Measurements from ENCODE around the gene FAM193B. TPM values are rescaled to one million over a fixed set of nuclear protein-coding genes. Genes with fewer than 3 reads are reported as not detected.
"Not testable (repeated sequence)": the region's sequence is repeated elsewhere in the genome, so short reads cannot be mapped to it uniquely, and the experiment has no call there.

The FAM193B gene
- total RNA-seq, 1 donor from 2014 or later, result 10.7 TPM

GRCh38 chr5:177576169-177576568 lies 21.8 kb upstream of the FAM193B start:
- DNase-seq (ENCODE audit: low read depth, low spot score), result no peak

- DNase-seq (ENCODE audit: low read depth, low spot score), result no peak
Observed at GRCh38 chr5:177575488-177575887, 21.1 kb upstream of the FAM193B start.

- DNase-seq (ENCODE audit: low read depth, low spot score), result no peak
Observed at GRCh38 chr5:177569894-177570293, 15.5 kb upstream of the FAM193B start.

- DNase-seq (ENCODE audit: low read depth, low spot score), result no peak
Observed at GRCh38 chr5:177568326-177568725, 14.0 kb upstream of the FAM193B start.

- no peak for DNase-seq (ENCODE audit: low read depth, low spot score)
Observed at GRCh38 chr5:177565046-177565445, 10.7 kb upstream of the FAM193B start.

- not testable (repeated sequence) for DNase-seq (ENCODE audit: low read depth, low spot score)
Observed at GRCh38 chr5:177559446-177559941, 5.1 kb upstream of the FAM193B start.

GRCh38 chr5:177557796-177558195 lies 3.4 kb upstream of the FAM193B start:
- DNase-seq (ENCODE audit: low read depth, low spot score), result no peak

- no peak for DNase-seq (ENCODE audit: low read depth, low spot score)
Observed at GRCh38 chr5:177557041-177557647, 2.8 kb upstream of the FAM193B start.

GRCh38 chr5:177555665-177556064 lies 1.3 kb upstream of the FAM193B start:
- DNase-seq (ENCODE audit: low read depth, low spot score), result no peak

GRCh38 chr5:177555228-177555627 lies 865 bp upstream of the FAM193B start:
- no peak for DNase-seq (ENCODE audit: low read depth, low spot score)

GRCh38 chr5:177553671-177554429 lies 513 bp downstream of the FAM193B start:
- DNase-seq (ENCODE audit: low read depth, low spot score), result no peak

- no peak for DNase-seq (ENCODE audit: low read depth, low spot score)
Observed at GRCh38 chr5:177552839-177553455, 1.4 kb downstream of the FAM193B start.

- no peak for DNase-seq (ENCODE audit: low read depth, low spot score)
Observed at GRCh38 chr5:177550122-177550521, 4.2 kb downstream of the FAM193B start.

GRCh38 chr5:177548495-177548894 lies 5.9 kb downstream of the FAM193B start:
- no peak for DNase-seq (ENCODE audit: low read depth, low spot score)

GRCh38 chr5:177547736-177548135 lies 6.6 kb downstream of the FAM193B start:
- no peak for DNase-seq (ENCODE audit: low read depth, low spot score)

- peak; percentile 74 for DNase-seq (ENCODE audit: low read depth, low spot score)
Observed at GRCh38 chr5:177546258-177546741, 8.1 kb downstream of the FAM193B start.

GRCh38 chr5:177545487-177546257 lies 8.7 kb downstream of the FAM193B start:
- DNase-seq (ENCODE audit: low read depth, low spot score), result no peak

- no peak for DNase-seq (ENCODE audit: low read depth, low spot score)
Observed at GRCh38 chr5:177542816-177543465, 11.4 kb downstream of the FAM193B start.

- no peak for DNase-seq (ENCODE audit: low read depth, low spot score)
Observed at GRCh38 chr5:177540438-177540837, 13.9 kb downstream of the FAM193B start.

- DNase-seq (ENCODE audit: low read depth, low spot score), result no peak
Observed at GRCh38 chr5:177539411-177539810, 15.0 kb downstream of the FAM193B start.

- no peak for DNase-seq (ENCODE audit: low read depth, low spot score)
Observed at GRCh38 chr5:177538876-177539275, 15.5 kb downstream of the FAM193B start.
